GM19452 (cell line): ENCODE measurements around the gene SCAANT1.

Experiments
- ATAC-seq: cut with Tn5 transposase; IDR thresholded peaks from one replicate; pipeline ENCODE4 v1.9.1; 2021; ENCODE audit not compliant: unreplicated experiment

Gene SCAANT1

DNA sequence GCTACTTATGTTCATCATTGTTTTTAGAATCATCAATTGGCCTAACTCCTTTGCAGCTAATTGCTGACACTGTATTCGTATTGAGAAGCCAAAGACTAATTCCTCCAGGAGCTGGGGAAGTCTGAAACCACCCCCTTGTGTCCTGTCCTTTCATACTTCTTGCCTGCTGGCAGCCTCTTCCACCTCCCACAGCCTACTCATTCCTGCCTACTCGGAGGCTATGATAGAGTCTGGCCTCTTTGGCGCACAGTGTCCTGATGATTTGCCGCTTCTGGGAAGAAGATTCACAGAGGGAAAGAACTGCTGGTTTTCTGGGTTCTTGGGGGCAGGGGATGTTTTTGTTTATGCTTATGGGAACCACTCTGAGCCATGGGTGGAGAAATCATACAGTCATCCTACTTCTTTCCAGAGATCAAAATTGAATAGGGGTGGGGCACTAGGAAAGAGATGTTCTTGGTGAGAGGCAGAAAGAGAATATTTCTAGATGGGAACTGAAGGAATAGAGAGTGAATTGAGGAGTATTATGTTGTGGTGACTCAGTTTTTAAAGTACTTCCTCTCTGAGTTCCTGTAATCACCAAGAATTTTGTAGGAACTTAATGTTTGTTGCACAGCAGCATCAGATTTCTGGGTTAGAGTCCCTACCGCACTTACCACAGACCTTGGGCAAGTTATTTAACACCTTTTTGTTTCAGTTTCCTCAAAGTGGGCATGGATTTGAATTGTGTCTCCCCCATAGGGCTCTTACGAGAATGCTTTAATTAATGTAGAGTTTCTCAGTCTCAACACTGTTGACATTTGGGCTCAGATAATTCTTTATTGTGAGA, 22.1 kb upstream of the SCAANT1 start:
- no peak for ATAC-seq

DNA sequence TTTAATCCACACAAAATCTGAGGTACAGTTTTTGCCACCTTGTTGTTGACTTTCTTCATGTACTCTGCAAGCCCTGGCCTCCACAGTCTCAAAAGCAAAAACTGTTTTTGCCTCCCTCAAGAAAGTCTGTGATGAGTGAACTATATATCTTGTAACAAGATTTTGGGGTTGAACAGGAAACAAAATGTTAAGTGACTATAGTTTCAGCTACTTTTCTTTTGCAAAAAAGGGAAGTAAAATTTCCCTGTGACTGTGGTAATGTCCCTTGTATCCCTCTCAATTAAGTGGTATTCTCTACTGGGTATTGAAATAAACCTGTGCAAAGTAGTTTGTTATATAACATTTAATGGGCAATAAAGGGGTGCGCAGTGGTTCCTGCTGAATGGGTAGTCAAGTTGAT, 21.3 kb upstream of the SCAANT1 start:
- peak; percentile 59 for ATAC-seq

DNA sequence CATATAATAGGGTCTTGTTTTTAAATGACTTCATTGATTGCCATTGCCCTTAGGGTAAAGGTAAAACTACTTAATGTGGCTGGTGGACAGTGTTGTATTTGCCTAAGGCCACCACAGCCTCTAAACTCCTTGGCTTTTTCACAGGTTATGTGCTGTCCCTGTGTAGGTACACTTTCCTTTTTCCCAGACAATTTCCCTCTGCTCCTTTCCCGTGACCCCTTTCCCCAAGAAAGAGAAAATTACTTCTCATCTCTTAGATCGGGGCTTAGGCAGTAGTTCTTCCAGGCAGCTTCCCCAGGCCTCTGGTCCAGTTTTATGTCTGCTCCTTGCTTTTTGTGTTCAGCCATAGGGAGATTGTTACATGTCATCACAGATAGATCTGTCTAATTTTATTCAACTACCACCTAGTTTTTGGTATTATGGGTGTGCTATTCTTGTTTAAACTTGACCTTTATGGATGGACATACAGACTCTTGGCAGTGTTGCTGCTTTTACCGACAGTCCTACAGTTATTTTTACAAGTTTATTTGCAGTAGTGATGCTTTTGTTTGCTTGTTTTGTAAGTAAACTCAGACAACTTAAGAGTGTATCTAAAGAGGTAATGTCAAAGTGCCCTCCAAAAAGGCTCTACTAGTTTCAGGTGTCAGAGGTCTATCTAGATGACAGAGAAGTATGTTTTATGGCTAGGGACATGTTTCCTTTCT, 20.5 kb upstream of the SCAANT1 start:
- no peak for ATAC-seq

DNA sequence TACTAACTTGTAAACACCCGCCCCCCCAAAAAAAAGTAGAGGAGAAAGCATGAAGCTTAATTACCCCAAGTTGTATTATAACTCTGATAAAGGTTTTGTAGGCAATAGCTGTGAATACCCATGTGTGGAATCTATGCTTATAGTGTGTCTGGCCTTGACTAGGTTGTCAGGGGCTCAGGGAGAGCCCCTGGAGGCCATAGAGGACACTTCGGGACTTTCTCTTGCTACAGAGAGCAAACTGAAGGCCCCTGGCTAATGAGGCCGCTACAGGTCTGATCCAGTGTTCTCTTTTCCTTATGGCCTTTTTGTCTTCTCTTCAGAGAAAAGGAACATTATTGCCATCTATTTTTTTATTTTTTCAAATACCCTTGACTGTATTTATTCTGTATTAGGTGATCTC, 19.1 kb upstream of the SCAANT1 start:
- ATAC-seq = no peak

GRCh38 chr3:63927422-63928280, 15.5 kb upstream of the SCAANT1 start:
- ATAC-seq = no peak

DNA sequence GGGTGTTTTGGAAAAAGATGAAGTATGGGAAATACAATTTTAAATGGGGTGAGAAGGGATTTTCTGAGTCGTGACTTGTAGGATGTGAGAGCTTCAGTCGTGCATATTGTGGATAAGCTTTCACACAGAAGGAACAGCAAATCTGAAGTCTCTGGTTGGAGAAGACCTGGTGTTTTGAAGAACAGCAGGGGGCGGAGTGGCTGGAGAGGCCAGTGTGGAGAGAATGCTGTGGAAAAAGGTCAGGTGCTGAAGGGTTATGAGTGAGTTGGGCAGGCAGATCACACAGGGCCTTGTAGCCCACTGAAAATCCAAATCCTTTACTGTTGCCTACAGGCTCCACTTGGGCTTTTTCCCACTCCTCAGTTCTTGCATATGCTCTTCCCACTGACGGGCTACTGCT, 14.1 kb upstream of the SCAANT1 start:
- no peak for ATAC-seq

DNA sequence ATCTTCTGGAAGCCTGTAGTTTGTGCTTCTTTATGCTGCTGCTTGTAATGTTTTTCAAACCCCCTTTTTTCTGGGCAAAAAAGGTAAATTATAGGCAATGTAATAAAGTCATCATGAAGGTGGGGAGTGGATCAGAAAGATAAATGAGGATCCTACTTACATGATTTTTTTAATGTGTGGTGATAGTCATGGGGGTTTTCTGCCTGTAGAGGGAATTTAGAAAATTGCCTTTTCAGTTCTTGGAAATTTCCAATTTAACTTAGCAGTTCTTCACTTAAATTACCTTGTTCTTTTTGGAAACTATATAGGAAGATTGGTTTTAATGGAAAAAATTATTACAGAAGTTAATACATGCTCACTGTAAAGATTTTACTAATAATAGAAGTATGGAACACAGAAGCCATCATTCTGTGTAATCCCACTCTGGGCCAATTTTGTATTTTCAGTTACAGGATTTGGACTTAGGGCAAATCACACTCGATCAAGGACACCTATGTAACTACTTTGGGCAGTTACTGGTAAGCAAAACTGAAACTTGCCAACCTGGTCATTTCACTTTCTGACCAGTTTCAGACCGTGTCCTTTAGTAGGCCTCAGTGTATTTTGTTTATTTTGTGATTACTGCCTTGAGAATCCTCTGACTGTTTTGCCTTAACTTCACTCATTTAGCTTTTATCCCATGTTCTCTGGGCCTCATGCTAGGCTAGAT, 10.5 kb upstream of the SCAANT1 start:
- ATAC-seq = no peak

DNA sequence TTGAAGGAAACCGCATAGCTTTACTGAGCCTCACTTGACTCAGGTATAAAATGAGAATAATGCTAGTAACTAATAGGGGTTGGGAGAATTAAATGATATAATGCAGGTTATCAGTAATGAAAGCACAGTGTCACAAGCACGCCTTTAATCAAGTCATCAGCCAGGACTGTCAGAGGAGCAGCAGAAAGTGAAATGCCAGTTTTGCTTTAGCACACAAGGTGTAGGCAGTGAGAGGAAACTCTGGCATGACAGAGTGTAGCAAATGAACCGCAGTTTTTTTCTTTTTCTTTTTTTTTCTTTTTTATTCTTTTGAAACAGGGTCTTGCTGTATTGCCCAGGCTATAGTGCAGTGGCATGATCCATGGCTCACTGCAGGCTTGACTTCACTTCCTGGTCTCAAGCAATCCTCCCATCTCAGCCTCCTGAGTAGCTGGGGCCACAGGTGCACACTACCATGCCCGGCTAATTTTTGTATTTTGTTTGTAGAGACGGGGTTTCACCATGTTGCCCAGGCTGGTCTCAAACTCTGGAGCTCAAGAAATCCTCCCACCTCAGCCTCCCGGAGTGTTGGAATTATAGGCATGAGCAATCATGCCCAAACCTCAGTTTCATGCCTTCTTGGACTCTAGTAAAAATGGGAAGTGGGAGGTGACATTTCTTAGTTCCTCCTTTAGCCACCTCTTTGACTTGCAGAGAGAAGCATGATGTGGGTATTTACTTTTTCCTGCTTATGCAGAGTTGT, 9.7 kb upstream of the SCAANT1 start:
- ATAC-seq = peak; percentile 76

- ATAC-seq = no peak
These were observed 7.8 kb upstream of the SCAANT1 start for GRCh38 chr3:63920001-63920400.

- ATAC-seq = no peak
These were observed 6.1 kb upstream of the SCAANT1 start for GRCh38 chr3:63918321-63918720.

GRCh38 chr3:63914312-63914711, 2.1 kb upstream of the SCAANT1 start:
- ATAC-seq = no peak

DNA sequence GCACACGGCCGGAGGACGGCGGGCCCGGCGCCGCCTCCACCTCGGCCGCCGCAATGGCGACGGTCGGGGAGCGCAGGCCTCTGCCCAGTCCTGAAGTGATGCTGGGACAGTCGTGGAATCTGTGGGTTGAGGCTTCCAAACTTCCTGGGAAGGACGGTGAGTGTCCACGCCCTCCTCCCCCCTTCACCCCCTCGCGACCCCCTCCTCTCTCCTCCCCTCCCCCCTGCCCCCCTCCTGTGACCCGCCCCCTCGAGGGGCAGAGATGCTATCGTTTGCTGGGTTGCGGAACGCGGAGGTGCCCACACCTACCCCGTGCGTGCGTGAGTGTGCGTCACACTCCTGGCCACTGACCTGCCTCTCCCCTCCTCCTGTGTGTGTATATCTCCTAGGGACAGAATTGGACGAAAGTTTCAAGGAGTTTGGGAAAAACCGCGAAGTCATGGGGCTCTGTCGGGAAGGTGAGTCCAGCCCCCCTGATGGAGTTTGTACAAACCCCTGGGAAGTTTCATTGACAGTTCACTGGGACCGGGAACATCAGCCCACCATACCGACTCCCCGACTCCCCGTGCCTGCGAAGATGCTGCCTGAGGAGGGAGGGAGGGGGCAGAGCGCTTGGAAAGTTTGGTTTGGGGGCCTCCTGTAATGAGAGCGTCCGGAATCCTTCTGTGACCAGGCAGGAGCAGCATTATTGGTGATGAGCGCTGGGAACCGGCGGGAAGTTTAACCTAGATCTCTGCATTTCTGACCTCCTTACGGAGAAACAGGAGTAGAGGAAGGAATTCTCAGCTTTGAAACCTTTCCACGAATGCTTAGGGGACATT, 795 bp upstream of the SCAANT1 start:
- ATAC-seq = peak; percentile 10

- no peak for ATAC-seq
These were observed 692 bp downstream of the SCAANT1 start for GRCh38 chr3:63911509-63911872.

- no peak for ATAC-seq
These were observed 1.3 kb downstream of the SCAANT1 start for GRCh38 chr3:63910891-63911290.

- ATAC-seq = no peak
These were observed 2.2 kb downstream of the SCAANT1 start for GRCh38 chr3:63910001-63910400.

DNA sequence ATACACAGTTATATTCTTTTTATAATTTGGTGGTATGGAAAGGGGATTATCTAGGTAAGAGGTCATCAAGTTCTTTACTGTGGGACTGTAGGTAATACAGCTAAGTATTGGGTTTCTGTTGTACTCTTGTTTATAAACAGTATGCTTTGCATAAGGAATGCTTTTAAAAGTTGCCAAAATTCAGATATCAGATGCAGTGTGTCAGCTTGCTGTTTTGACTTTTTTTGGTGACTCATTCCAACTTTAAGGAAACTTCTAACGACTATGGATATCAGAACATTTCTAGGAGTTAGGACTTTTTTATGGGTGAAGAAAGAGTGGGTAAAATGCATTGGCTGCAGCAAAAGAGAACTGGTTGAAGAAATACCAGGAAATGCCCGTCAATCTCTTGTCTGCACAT, 2.8 kb downstream of the SCAANT1 start:
- no peak for ATAC-seq

- ATAC-seq = no peak
These were observed 3.4 kb downstream of the SCAANT1 start for GRCh38 chr3:63908776-63909175.

DNA sequence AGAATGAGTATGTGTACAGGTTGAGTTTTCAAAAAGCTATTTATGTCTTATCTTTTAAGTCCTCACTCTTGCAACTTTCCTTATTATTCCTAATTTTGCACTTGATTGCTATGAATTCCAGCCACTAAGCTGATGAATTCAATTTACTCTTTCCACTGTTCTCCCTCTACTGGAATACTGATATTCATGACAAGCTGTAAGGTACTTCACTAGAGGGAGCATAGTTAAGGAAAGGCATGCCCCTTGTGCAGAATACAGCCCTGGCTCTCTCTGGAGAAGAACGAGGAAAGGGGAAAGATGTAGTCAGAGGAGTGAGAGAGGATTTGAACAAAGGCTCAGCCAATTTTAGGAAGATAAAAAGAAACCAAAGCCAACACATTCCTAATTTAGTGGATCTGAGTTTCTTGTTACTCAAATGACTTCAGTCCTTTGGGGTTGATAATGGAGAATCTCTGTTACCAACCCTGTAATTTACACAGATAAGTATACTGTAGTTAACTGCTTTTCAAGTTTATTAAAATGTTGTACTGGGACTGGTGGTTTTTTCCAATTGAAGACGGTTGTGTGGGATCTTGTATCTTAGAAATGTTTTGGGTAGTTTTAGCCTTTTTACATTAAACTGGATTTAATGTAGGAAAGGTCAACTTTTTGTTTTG, 4.0 kb downstream of the SCAANT1 start:
- no peak for ATAC-seq
